Activated T-helper 2 cell treated with anti-CD3 and anti-CD28 coated beads, Interferon-gamma antibody, Interleukin-2, Interleukin-4, amounts not matched to agents 10 μg/mL and 5 μg/mL and 100 μg/mL, durations not matched to agents 14 hours and 24 hours and 36 hours (primary cell): ENCODE data around the gene XXYLT1. TPM values are rescaled to one million over a fixed set of nuclear protein-coding genes. Genes with fewer than 3 reads are reported as not detected.

Experiments
- DNase-seq: peaks from one replicate; pipeline ENCODE4 v3.0.0; 2021; ENCODE audit warnings: low spot score
- H3K27ac Mint-ChIP-seq: one replicate; pipeline ENCODE4 v1.8.0; 2021; ENCODE audit warnings: mixed read lengths
- H3K27me3 Mint-ChIP-seq: one replicate; pipeline ENCODE4 v1.8.0; 2021; ENCODE audit warnings: low read depth, mixed read lengths
- H3K36me3 Mint-ChIP-seq: one replicate; pipeline ENCODE4 v1.8.0; 2021; ENCODE audit warnings: low read depth, mixed read lengths
- H3K4me1 Mint-ChIP-seq: one replicate; pipeline ENCODE4 v1.8.0; 2021; ENCODE audit warnings: low read depth, mixed read lengths
- H3K4me3 Mint-ChIP-seq: one replicate; pipeline ENCODE4 v1.8.0; 2021; ENCODE audit warnings: low read depth, mild to moderate bottlenecking, moderate library complexity, mixed read lengths
- H3K9me3 Mint-ChIP-seq: one replicate; pipeline ENCODE4 v1.8.0; 2021; ENCODE audit warnings: mixed read lengths
- intact Hi-C: fragments of 100-400 bp; cut with micrococcal nuclease; formaldehyde crosslinking; loops from one replicate; pipeline ENCODE4 v1.15.1; 2023
- total RNA-seq: library from RNA; stranded (reverse); gene quantifications from 2 replicates; pipeline ENCODE4 v1.2.3, GENCODE V29; 2022

XXYLT1 gene
- total RNA-seq, 1 donor from 2014 or later = 15.8 TPM

GRCh38 chr3:195085356-195086130, 185.4 kb downstream of the XXYLT1 start:
- Mint-ChIP-seq H3K27ac (no peak overlapping the region), H3K9me3 (no peaks in the 10 kb centered on the region), H3K4me1 (no peaks in the 10 kb centered on the region), H3K36me3 (no peaks in the 10 kb centered on the region), H3K27me3 (peaks cover 4% of the 10 kb centered on the region), H3K4me3 (no peak overlapping the region)
- no peak for DNase-seq
- intact Hi-C loops = no loop called here

GRCh38 chr3:195084746-195085145, 186.2 kb downstream of the XXYLT1 start:
- Mint-ChIP-seq H3K36me3 (no peaks in the 10 kb centered on the region), H3K4me3 (no peak overlapping the region), H3K27me3 (no peaks in the 10 kb centered on the region), H3K9me3 (no peaks in the 10 kb centered on the region), H3K27ac (no peak overlapping the region), H3K4me1 (no peaks in the 10 kb centered on the region)
- DNase-seq = no peak
- intact Hi-C loops = no loop called here

GRCh38 chr3:195083659-195084058, 187.3 kb downstream of the XXYLT1 start:
- H3K27me3 Mint-ChIP-seq = no peaks in the 10 kb centered on the region
- H3K27ac Mint-ChIP-seq = no peak overlapping the region
- no peaks in the 10 kb centered on the region for H3K4me1 Mint-ChIP-seq
- intact Hi-C loops = no loop called here
- no peaks in the 10 kb centered on the region for H3K9me3 Mint-ChIP-seq
- no peak for DNase-seq
- H3K4me3 Mint-ChIP-seq = no peak overlapping the region
- H3K36me3 Mint-ChIP-seq = no peaks in the 10 kb centered on the region

GRCh38 chr3:195082811-195083210, 188.1 kb downstream of the XXYLT1 start:
- no peaks in the 10 kb centered on the region for H3K9me3 Mint-ChIP-seq
- H3K36me3 Mint-ChIP-seq = no peaks in the 10 kb centered on the region
- no peaks in the 10 kb centered on the region for H3K27me3 Mint-ChIP-seq
- H3K27ac Mint-ChIP-seq = no peak overlapping the region
- DNase-seq = no peak
- intact Hi-C loops = no loop called here
- H3K4me3 Mint-ChIP-seq = no peak overlapping the region
- no peaks in the 10 kb centered on the region for H3K4me1 Mint-ChIP-seq

GRCh38 chr3:195081242-195081963, 189.6 kb downstream of the XXYLT1 start:
- Mint-ChIP-seq H3K4me1 (no peaks in the 10 kb centered on the region), H3K27ac (no peak overlapping the region), H3K9me3 (no peaks in the 10 kb centered on the region), H3K36me3 (no peaks in the 10 kb centered on the region), H3K4me3 (no peak overlapping the region), H3K27me3 (no peaks in the 10 kb centered on the region)
- intact Hi-C loops = no loop called here
- no peak for DNase-seq

GRCh38 chr3:195080571-195081151, 190.3 kb downstream of the XXYLT1 start:
- H3K27ac Mint-ChIP-seq = no peak overlapping the region
- intact Hi-C loops = no loop called here

GRCh38 chr3:195080125-195080524, 190.8 kb downstream of the XXYLT1 start:
- no peaks in the 10 kb centered on the region for H3K36me3 Mint-ChIP-seq
- H3K27me3 Mint-ChIP-seq = no peaks in the 10 kb centered on the region
- intact Hi-C loops = no loop called here
- H3K4me1 Mint-ChIP-seq = no peaks in the 10 kb centered on the region
- H3K9me3 Mint-ChIP-seq = no peaks in the 10 kb centered on the region
- H3K4me3 Mint-ChIP-seq = no peak overlapping the region
- H3K27ac Mint-ChIP-seq = no peak overlapping the region
- DNase-seq = no peak

More at GRCh38 chr3:195080571-195081151, 190.3 kb downstream of the XXYLT1 start:
- H3K4me3 Mint-ChIP-seq = no peak overlapping the region
- H3K4me1 Mint-ChIP-seq = no peaks in the 10 kb centered on the region
- H3K27me3 Mint-ChIP-seq = no peaks in the 10 kb centered on the region
- DNase-seq = no peak
- no peaks in the 10 kb centered on the region for H3K9me3 Mint-ChIP-seq
- no peaks in the 10 kb centered on the region for H3K36me3 Mint-ChIP-seq

- Mint-ChIP-seq H3K4me1 (no peaks in the 10 kb centered on the region), H3K36me3 (no peaks in the 10 kb centered on the region), H3K27me3 (no peaks in the 10 kb centered on the region), H3K9me3 (no peaks in the 10 kb centered on the region), H3K27ac (no peak overlapping the region), H3K4me3 (no peak overlapping the region)
- no peak for DNase-seq
- intact Hi-C loops = no loop called here
These were observed 191.3 kb downstream of the XXYLT1 start for GRCh38 chr3:195079636-195080035.

GRCh38 chr3:195078891-195079440, 192.0 kb downstream of the XXYLT1 start:
- DNase-seq = no peak
- Mint-ChIP-seq H3K27me3 (no peaks in the 10 kb centered on the region), H3K4me3 (no peak overlapping the region), H3K27ac (no peak overlapping the region), H3K36me3 (no peaks in the 10 kb centered on the region), H3K4me1 (no peaks in the 10 kb centered on the region), H3K9me3 (no peaks in the 10 kb centered on the region)
- intact Hi-C loops = no loop called here

- no peaks in the 10 kb centered on the region for H3K36me3 Mint-ChIP-seq
- H3K4me1 Mint-ChIP-seq = no peaks in the 10 kb centered on the region
- H3K4me3 Mint-ChIP-seq = no peak overlapping the region
- DNase-seq = no peak
- no peaks in the 10 kb centered on the region for H3K27me3 Mint-ChIP-seq
- no peak overlapping the region for H3K27ac Mint-ChIP-seq
- intact Hi-C loops = no loop called here
- H3K9me3 Mint-ChIP-seq = no peaks in the 10 kb centered on the region
These were observed 193.1 kb downstream of the XXYLT1 start for GRCh38 chr3:195077611-195078540.

- H3K9me3 Mint-ChIP-seq = no peaks in the 10 kb centered on the region
- H3K27ac Mint-ChIP-seq = no peak overlapping the region
- H3K4me3 Mint-ChIP-seq = no peak overlapping the region
- no peaks in the 10 kb centered on the region for H3K27me3 Mint-ChIP-seq
- no peaks in the 10 kb centered on the region for H3K4me1 Mint-ChIP-seq
- DNase-seq = no peak
- intact Hi-C loops = no loop called here
- H3K36me3 Mint-ChIP-seq = no peaks in the 10 kb centered on the region
These were observed 193.9 kb downstream of the XXYLT1 start for GRCh38 chr3:195076981-195077610.
